GOT3 (cell line): ENCODE results near the gene ADGRV1.
"Not testable (repeated sequence)": the region's sequence is repeated elsewhere in the genome, so short reads cannot be mapped to it uniquely, and the experiment has no call there.

Experiments used
- DNase-seq: peaks from one replicate; lab custom pipeline; 2025; ENCODE audit warnings: mixed read lengths; lab: John Stamatoyannopoulos, UW

Gene ADGRV1

DNA sequence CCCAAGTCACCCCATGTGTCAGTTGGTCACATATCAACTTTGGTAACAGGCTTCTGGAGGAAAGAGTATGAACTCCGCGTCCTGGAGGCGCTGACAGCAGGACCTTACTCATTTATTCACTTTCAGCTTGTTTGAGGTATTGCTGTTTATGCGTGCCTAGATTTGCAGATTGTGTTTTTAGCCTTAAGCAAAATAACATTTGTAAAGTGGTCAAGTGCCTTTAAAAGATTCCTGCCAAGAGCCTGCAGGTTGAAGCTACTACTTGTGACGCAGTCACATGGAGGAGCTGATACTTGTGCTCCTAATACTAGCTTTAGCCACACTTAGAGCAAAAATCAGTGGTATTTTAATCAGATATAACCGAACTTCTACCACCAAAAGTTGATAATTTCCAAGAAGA, 351.3 kb downstream of the ADGRV1 start:
- DNase-seq = no peak

DNA sequence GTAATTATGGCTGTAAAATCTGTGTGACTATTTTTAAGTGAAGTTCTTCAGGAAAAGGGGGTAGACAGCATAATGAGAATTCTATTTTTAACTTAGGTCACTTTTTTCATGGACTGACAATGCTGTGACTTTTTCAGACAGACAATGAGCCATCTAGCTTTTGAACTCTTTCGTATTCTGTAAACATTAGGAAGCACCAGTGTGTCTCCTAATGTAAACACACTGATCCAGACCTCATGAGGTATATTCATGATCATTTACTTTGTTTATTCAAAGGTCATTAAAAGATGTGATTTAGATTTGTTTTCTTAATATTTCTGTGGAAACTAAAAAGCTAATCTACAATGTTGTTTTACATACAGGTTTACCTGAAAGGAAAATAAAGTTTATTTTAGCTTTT, 352.6 kb downstream of the ADGRV1 start:
- no peak for DNase-seq

DNA sequence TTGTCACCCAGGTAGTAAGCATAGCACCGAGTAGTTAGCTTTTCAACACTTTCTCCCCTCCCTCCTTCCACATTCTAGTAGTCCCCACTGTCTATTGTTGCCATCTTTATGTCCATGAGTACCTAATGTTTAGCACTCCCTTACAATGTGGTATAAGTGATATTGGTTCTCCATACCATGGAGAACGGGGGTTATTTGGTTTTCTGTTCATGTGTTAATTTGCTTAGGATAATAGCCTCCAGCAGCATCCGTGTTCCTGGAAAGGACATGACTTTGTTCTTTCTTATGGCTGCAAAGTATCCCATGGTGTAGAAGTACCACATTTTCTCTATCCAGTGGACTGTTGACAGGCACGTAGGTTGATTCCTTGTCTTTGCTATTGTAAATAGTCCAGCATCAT, 353.9 kb downstream of the ADGRV1 start:
- DNase-seq = no peak

DNA sequence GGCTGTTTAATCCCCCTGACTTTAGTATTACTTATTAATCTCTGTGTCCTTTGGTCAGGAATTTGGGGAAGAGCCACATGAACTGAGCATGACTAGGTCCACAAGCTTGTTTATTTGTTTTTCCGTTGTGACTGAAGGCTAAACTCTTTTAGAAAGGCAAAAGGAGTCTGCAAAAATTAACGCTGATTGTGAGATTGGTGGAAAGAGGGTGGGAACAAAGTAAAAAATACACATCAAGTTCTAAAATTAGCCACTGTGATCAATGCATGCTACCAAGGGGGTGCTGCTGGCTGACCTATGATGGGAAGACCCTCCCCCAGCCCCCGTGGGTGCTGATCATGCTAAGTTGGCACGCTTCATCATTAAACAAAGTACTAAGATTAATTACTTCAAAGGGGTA, 356.8 kb downstream of the ADGRV1 start:
- no peak for DNase-seq

DNA sequence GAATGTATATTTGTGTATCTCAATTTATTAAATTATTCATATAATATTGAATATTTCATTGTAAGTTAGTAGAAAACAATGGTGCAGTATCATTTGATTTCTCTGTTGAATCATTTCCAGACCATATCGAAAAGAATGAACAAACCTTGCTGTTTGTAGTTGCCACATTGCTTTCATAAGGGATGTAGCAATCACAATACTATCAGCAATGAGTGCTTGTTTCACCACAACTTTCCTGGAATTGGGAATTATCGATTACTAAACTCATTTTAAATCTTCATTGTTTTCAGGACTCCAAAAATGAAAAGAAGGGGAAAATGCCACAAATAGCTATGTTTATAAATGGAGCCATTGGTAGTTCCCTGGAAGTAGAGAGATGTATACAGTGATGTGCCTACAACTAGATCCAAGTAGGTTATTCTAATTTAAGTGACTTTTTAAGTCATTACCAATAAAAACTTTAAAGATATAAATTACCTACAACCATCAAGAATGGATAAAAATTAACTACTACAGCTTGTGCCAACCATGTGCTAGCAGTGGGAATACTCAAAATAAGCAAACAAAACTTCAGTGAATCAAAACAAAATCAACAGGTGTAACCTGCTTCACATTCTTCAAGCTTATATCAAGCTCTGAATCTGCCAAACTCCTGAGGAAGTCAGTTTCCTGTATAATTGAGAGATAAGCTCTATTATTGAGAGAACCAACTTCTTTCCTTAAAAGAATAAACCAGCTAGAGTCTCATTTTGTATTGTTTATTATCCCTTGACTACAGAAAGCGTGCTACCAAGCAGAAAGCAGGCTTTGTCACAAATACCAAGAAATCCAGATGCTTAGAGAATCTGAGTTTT, 358.6 kb downstream of the ADGRV1 start:
- no peak for DNase-seq

DNA sequence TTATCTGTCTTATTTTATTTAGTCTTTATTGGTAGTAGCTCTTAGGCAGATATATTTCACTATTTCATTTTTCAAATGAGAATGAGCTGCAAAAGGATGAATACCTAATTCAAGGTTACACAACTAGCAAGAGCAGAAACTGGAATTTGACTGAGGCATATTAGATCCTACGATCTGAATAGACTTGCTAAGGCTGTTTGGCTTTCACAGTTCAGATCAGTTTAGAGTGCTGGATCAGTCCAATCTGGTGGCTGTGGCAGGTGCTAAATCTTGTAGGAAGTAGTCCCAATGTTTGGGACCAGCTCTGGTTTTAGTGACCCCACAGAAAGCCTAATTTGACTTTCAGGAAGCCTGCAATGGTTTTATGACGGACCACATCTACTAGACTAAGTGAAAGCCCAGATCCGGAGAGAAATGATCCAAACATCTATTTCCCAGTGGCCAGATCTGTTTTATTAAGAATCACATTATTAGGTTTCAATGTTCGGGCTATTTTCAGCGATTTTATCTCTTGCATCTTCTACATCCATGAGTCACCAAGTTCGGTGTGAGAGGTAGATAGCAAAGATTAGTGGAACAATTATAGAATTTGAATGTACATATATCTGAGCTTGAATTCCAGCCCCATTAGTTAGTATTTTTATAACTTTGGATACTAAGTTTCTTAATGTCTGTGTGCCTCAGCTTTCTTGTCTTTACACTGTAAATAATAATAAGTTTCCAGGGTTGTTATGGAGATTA, 359.5 kb downstream of the ADGRV1 start:
- DNase-seq = no peak

DNA sequence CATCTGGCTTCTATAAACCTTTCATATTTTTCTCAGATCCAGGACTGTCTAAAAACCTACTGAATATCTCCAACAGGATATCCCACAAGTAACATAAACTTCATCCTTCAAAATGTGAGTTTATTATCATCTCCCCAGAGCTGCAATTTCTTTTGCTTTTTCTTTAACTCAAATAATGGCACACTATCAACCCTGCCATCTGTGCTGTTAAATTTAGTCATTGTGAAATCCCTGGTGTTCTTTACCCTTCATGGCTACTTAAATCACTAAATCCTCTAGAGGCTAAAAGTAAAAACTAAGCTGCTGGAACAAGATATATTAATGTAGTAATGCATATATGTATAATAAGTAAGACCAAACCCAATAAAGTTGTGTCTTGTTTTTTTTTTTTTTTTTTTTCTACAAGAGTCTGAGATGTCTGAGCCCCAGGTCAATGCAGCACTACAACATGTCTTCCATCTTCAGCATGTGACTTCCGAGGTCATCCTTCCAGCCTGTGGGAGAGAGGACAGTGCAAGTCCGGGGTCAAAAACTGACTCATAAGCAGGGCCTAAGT, 362.9 kb downstream of the ADGRV1 start:
- no peak for DNase-seq

DNA sequence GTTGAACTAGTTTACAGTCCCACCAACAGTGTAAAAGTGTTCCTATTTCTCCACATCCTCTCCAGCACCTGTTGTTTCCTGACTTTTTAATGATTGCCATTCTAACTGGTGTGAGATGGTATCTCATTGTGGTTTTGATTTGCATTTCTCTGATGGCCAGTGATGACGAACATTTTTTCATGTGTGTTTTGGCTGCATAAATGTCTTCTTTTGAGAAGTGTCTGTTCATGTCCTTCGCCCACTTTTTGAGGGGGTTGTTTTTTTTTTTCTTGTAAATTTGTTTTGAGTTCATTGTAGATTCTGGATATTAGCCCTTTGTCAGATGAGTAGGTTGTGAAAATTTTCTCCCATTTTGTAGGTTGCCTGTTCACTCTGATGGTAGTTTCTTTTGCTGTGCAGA, 365.6 kb downstream of the ADGRV1 start:
- not testable (repeated sequence) for DNase-seq

DNA sequence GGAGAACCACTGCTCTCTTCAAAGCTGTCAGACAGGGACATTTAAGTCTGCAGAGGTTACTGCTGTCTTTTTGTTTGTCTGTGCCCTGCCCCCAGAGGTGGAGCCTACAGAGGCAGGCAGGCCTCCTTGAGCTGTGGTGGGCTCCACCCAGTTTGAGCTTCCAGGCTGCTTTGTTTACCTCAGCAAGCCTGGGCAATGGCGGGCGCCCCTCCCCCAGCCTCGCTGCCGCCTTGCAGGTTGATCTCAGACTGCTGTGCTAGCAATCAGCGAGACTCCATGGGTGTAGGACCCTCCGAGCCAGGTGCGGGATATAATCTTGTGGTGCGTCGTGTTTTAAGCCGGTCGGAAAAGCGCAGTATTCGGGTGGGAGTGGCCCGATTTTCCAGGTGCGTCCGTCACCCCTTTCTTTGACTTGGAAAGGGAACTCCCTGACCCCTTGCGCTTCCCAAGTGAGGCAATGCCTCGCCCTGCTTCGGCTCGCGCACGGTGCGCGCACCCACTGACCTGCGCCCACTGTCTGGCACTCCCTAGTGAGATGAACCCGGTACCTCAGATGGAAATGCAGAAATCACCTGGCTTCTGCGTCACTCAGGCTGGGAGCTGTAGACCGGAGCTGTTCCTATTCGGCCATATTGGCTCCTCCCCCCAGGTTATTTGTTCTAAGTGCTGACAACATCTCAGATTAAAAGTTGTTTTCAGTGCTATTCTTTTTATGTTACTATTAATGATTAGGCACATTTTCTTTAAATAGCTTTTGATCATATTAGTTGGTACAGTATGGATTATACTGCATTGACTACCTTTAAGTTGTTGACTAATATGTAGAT, 370.6 kb downstream of the ADGRV1 start:
- DNase-seq = not testable (repeated sequence)

DNA sequence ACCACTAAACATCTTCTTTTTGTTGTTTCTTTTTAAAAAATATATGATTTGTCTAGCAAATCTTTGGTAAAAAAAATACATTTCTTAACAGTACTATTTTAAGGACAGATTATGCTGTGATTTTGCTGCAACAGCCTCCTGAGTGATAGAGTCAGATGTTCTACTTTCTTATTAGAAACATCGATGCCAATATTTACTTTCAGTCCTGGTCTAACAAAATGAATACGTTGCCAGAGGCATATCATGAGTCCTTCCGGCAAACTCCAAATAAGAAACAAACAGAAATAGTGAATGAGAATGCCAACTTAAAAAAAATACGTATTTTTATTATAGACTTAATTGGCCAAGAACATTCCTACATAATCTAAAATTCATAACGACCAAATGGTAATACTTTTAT, 371.5 kb downstream of the ADGRV1 start:
- DNase-seq = no peak

DNA sequence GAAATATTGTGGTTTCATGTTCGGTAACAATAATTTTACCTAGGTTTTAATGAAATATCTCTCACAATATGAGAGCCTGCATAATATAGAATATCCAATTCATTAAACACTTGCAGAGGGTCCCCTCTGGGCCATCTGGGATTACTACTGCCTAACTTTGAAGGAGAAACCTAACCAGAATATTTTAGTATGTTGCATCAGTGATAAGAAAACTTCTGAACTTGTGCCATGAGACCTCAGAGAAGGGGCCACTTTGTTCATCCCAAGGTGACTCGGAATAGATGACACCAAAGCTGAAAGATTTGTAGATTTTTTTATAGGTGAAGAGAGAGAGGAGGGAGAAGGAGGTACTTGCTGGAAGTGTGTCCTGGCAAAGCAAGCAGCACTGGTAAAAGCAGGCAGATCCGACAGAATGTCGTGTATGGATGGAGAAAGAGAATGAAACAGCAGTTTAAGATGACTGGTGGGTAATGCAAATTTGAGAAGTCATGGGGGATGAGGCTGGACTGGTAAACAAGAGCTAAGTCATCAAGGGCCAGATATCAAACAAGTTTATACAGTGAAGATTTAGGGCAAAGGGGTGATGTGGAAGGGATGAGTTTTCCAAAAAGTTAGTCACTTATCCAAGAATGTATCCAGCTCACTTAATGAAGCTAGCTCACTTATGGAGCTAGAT, 372.3 kb downstream of the ADGRV1 start:
- DNase-seq = no peak

DNA sequence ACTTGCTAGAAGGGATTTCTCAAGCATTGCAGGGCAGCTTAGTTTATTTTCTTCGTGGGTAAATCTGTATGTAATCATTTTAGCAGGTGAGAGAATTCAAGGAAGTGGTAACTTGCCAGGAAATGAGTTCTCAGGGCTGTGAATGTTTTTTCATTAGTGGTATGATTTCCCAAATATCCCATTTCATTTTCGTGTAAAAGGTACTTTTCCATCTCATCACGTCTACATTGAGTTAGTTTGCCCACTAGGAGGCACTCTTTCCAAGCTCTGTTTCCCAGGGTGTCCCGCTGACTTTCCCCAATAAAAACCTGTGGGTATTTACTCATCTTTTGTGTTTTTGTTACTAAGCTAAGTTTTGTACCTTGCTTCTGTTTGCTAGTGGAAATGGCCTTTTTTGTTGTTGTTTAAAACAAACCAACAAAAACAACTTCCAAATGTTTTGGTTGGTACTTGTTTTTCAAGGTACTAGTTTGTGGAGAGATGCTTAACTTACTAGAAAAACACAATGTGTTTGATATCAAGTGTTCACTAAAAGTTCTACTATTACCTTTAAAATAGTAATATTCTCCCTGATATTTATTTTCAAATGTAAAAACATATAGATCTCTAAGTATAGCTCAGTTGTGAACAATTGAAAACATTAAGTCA, 373.6 kb downstream of the ADGRV1 start:
- no peak for DNase-seq

DNA sequence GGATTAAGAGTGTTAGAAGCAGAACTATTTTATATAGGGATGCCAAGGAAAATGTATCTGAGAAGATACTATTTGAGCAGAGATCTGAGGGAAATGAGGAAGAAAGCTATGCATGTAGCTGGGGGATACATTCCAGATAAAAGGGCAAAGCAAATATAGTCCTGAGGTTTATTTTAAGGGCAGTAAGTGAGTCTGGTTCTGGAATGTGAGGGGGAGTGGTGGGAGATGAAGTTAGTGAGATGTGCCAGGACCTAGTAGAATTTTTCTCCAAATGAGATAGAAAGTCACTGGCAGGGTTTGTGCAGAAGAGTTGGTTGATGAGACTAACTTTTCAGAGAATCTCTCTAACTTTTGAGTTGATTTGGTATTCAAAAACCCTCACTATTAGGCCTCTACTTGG, 374.7 kb downstream of the ADGRV1 start:
- DNase-seq = no peak

DNA sequence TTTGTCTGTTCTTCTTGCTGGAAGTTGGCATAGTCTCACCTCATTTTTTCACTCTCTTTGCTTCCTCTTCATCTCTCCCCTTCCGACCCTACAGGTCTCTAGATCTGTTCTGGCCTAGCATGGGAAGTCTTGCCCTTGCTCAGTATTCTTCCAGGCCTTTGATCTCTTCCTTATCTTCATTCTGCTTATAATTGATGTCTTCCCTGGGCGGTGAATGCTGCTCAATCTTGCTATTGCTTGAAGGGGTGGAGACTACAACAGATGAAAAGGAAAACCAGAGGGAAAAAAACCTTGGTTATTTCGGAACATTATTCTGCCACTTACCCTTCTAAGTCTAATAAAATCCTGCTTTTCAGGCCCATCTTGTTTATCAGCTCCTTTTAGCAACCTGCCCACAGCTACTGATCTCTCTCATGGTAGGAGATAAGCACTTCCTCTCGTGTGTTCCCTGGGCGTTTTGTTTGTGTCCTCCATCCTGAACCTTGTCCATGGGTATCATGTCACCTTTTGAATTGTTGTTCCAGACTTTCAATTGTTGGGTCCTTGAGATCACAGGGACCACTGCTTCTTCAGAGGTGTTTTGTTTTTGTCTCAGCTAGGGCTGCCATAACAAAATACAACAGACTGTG, 375.6 kb downstream of the ADGRV1 start:
- no peak for DNase-seq

DNA sequence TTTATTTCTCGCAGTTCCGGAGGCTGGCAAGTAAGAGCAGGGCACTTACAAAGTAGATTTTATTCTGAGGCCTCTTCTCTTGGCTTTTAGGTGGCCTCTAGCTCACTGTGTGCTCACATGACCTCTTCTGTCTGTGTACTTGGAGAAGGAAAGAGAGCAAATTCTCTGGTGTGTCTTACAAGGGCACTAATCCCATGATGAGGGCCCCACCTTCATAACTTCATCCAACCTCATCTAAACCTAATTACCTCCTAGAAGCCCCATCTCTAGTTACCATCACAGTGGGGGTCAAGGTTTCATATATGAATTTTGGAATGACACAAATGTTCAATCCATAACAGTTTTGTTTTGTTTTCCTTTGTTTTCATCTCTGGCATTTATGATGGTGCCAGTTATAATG, 376.1 kb downstream of the ADGRV1 start:
- no peak for DNase-seq

DNA sequence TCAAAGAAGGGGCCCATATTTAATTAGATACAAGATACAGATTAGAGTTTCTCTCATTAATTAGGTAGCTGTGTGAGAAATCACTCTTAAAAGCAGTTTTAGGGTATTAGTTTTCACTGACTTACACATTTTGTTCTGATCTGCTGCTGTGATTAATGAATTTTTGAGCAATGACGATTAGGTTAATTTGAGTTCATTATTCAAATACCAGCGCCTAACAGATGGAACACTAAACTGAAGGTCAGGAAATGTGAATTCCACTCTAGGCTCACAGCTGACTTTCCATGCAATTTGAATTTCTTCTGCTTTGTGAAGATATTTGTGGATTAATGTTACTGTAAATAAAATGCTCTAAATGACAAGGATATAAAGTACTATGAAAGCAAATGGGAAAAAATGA, 380.6 kb downstream of the ADGRV1 start:
- no peak for DNase-seq

DNA sequence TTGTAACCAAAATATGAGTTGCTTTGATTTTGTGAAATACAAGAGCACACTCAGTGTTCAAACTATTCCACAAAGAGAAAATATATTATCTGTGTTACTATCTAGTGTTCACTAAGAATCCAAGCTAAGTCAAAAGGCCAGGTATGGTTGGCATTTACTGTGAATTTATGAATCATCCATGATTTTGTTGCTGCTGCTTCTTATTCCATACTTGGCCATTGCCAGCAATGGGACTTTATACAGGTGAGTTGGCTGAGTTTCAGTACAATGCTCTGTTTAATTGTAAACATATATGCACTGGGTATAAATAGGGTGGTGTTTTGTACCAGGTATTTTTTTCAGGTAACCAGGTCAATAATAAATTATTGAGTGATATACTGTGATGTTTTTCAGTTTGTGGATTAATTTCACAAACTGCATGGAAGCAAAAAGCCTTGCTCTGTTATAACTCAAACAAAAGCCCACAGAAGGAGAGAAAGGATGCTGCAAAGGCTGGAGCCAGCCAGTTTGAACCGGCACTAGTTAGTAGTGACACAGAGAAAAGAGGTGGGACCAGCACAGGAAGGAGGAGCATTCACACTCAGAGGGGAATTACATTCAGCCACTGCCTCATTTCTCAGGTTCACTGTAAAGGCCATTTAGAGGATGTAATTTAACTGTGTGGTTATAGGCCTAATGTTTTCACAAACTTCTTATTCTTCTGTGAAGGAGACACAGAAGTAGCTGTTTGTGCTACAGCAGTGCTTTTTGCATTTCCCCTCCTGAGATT, 381.8 kb downstream of the ADGRV1 start:
- DNase-seq = no peak

DNA sequence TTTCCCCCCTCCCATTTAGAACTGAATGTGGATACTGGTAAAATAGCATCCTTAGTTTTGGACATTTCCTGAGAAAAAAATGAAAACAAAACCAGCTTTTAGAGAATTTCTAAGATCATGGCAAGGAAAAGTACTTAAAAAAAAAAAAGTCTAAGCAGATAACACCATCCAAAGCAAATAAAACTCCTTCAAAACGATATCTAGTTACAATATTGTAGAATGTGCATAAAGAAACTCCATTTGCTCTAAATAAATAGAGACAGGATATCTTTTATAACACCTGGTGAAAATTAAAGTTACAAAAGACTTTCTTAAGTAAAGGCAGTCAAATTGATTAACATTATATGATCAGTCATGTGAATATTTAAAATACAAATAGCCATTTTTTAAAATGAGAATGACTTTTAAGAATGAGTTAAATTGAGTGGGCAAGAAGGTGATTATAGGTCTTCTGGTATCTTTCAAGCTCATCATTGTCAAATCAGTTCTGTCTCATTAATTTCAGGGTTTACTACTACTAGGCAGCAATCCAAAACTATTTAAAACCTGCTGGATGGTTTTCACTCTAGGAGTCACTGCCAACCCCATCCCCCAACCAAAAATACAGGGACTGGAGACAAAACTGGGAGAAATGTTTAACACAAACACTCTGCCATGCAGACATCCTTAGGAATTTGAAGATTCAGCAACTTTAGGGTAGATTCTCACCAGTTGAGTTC, 382.6 kb downstream of the ADGRV1 start:
- DNase-seq = no peak

DNA sequence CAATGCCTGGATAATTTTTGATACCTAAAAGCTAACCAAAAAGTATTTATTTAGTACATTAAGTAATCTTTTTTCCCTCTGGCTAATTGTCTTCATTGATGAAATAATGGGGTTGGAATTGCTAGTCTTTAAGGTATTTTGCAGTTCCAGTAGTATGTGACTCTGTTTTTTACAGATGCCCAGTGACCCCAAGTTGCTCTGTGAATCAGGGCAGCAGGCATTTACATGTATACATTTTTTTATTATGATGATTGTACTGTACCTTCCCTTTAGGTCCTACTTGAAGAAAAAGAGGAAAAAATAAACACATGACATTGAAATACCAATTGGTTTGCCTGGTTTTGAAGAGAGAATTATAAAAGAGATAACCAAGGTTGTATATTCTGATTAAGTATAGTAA, 385.5 kb downstream of the ADGRV1 start:
- no peak for DNase-seq
